Activated CD4-positive, alpha-beta T cell treated with anti-CD3 and anti-CD28 coated beads, Interleukin-2, amount 10 ng/mL, durations not matched to agents 7 days and 5 days (primary cell): ENCODE measurements around the gene APAF1. TPM values are rescaled to one million over a fixed set of nuclear protein-coding genes. Genes with fewer than 3 reads are reported as not detected.
"Not testable (repeated sequence)": the region's sequence is repeated elsewhere in the genome, so short reads cannot be mapped to it uniquely, and the experiment has no call there.

Experiments
- CTCF ChIA-PET: fragments of 350-600 bp; sonication (Branson Sonifier 250); formaldehyde crosslinking; loops from one replicate; lab custom pipeline; 2021; ENCODE audit warnings: antibody characterized with exemption; lab: Charles Lee
- POLR2A ChIA-PET: fragments of 350-600 bp; sonication (Branson Sonifier 250); formaldehyde crosslinking; loops from one replicate; lab custom pipeline; 2021; ENCODE audit warnings: antibody characterized with exemption; lab: Charles Lee
- DNase-seq: peaks from one replicate; pipeline ENCODE4 v3.0.0-alpha.2; 2020
- H3K27ac Mint-ChIP-seq: one replicate; pipeline ENCODE4 v1.8.0; 2021; ENCODE audit warnings: mild to moderate bottlenecking, moderate library complexity, mixed read lengths
- H3K27me3 Mint-ChIP-seq: one replicate; pipeline ENCODE4 v1.8.0; 2021; ENCODE audit warnings: mixed read lengths
- H3K36me3 Mint-ChIP-seq: one replicate; pipeline ENCODE4 v1.8.0; 2021; ENCODE audit warnings: low read depth, mixed read lengths
- H3K4me1 Mint-ChIP-seq: one replicate; pipeline ENCODE4 v1.8.0; 2021; ENCODE audit warnings: mixed read lengths
- H3K4me3 Mint-ChIP-seq: one replicate; pipeline ENCODE4 v1.8.0; 2021; ENCODE audit warnings: mild to moderate bottlenecking, moderate library complexity, mixed read lengths
- H3K9me3 Mint-ChIP-seq: one replicate; pipeline ENCODE4 v1.8.0; 2021; ENCODE audit warnings: mixed read lengths
- total RNA-seq, 2 experiments: library from RNA; stranded (reverse); gene quantifications; one replicate each; pipeline ENCODE4 v1.2.3, GENCODE V29; 2021

The APAF1 gene, protein sequence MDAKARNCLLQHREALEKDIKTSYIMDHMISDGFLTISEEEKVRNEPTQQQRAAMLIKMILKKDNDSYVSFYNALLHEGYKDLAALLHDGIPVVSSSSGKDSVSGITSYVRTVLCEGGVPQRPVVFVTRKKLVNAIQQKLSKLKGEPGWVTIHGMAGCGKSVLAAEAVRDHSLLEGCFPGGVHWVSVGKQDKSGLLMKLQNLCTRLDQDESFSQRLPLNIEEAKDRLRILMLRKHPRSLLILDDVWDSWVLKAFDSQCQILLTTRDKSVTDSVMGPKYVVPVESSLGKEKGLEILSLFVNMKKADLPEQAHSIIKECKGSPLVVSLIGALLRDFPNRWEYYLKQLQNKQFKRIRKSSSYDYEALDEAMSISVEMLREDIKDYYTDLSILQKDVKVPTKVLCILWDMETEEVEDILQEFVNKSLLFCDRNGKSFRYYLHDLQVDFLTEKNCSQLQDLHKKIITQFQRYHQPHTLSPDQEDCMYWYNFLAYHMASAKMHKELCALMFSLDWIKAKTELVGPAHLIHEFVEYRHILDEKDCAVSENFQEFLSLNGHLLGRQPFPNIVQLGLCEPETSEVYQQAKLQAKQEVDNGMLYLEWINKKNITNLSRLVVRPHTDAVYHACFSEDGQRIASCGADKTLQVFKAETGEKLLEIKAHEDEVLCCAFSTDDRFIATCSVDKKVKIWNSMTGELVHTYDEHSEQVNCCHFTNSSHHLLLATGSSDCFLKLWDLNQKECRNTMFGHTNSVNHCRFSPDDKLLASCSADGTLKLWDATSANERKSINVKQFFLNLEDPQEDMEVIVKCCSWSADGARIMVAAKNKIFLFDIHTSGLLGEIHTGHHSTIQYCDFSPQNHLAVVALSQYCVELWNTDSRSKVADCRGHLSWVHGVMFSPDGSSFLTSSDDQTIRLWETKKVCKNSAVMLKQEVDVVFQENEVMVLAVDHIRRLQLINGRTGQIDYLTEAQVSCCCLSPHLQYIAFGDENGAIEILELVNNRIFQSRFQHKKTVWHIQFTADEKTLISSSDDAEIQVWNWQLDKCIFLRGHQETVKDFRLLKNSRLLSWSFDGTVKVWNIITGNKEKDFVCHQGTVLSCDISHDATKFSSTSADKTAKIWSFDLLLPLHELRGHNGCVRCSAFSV (N-terminal part only)
- 10 to 100 TPM; 28.3 to 31.5 TPM for total RNA-seq

DNA sequence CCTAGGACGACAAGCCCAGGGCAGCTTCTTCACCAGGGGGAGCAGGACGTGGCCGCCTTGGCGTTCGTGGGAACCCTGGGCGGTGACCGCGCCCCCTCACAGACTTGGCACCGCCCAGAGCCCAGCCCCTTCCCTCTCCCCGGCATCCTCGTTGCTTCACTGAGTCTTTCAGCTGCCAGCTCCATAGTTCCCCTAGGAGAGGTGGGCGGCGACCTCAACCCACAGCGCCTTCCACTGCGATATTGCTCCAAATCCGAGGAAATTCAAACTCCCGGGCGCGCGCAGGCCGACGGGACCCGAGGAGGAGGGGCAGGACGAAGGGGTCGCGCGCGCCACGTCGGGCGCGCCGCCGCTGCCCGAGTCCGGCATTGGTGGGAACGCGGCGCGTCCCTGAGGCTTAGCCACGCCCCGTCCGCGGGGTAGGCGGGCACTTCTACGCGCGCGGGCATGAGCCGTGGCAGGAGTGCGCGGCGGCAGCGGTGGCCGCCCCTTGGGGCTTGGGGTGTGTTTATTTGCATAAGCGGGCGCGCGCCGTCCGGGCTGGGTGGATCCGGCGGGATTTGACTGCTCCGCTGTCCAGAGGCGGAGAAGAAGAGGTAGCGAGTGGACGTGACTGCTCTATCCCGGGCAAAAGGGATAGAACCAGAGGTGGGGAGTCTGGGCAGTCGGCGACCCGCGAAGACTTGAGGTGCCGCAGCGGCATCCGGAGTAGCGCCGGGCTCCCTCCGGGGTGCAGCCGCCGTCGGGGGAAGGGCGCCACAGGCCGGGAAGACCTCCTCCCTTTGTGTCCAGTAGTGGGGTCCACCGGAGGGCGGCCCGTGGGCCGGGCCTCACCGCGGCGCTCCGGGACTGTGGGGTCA lies at the start of gene APAF1, which contains the start of gene IKBIP:
Gene APAF1 (plus strand): TSS at position 579 of the 860 bp plus-strand sequence. CDS start 3,070 bp downstream, outside the sequence.
Gene IKBIP (minus strand): TSS at position 77 of the 860 bp plus-strand sequence. CDS start 87 bp downstream, outside the sequence.
- H3K36me3 Mint-ChIP-seq = peaks cover 18% of the 10 kb centered on the region
- no peaks in the 10 kb centered on the region for H3K27me3 Mint-ChIP-seq
- peak within 1 kb of the TSS; percentile 98 for H3K4me3 Mint-ChIP-seq
- H3K9me3 Mint-ChIP-seq = no peaks in the 10 kb centered on the region
- peak within 1 kb of the TSS; percentile 95 for H3K27ac Mint-ChIP-seq
- CTCF ChIA-PET = interaction anchor here (0.7 to 1.5 kb wide), 6 partner anchors 7 to 51 kb away, joined by 3 to 5 read pairs (median 4); partner anchors contain the start of gene SLC25A3
- POLR2A ChIA-PET = interaction anchor here (0.5 kb wide), 1 partner anchor 129 kb away, joined by 3 read pairs; no protein-coding TSS in a partner anchor
- H3K4me1 Mint-ChIP-seq = peaks cover 40% of the 10 kb centered on the region
- DNase-seq = peak; percentile 97

DNA sequence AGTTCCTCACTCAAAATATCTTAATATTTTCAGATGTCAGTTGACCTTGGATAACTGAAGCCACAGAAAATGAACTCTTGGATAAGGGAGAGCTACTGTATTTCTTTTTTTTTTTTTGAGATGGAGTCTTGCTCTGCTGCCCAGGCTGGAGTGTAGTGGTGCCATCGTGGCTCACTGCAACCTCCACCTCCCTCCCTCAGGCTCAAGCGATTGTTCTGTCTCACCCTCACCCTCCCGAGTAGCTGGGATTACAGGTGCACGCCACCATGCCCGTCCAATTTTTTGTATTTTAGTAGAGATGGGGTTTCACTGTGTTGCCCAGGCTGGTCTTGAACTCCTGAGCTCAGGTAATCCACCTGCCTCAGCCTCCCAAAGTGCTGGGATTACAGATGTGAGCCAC lies 47.8 kb upstream of the APAF1 start:
- POLR2A ChIA-PET, DNase-seq, H3K9me3 Mint-ChIP-seq, H3K27me3 Mint-ChIP-seq, H3K4me3 Mint-ChIP-seq, H3K27ac Mint-ChIP-seq: not testable (repeated sequence)
- peaks cover 33% of the 10 kb centered on the region for H3K4me1 Mint-ChIP-seq
- peaks cover 62% of the 10 kb centered on the region for H3K36me3 Mint-ChIP-seq
- CTCF ChIA-PET = interaction anchor here (0.7 to 1.5 kb wide), 4 partner anchors 9 to 41 kb away, joined by 3 to 4 read pairs (median 4); no protein-coding TSS in a partner anchor

DNA sequence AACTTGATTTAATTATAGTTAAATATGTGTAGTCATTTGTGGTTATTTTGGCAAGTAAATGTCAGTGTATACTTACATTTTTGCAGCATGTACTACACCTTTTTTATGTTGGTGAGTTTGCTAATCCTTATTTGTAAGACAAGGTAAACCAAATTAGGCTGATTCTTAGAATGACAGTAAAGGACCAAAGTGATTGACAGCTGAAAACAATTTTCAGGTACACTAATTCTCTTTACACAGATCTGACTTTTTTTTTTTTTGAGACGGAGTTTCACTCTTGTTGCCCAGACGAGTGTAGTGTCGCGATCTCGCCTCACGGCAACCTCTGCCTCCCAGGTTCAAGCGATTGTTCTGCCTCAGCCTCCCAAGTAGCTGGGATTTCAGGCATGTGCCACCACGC lies 43.2 kb upstream of the APAF1 start:
- Mint-ChIP-seq H3K9me3 (no peaks in the 10 kb centered on the region), H3K27me3 (no peaks in the 10 kb centered on the region), H3K27ac (no peak overlapping the region), H3K4me1 (peaks cover 16% of the 10 kb centered on the region), H3K36me3 (peaks cover 48% of the 10 kb centered on the region), H3K4me3 (no peak overlapping the region)
- no peak for DNase-seq
- ChIA-PET CTCF (interaction anchor here (0.6 to 1.4 kb wide), 4 partner anchors 11 to 49 kb away, joined by 3 to 7 read pairs (median 4); no protein-coding TSS in a partner anchor), POLR2A (interaction anchor here (0.5 kb wide), 1 partner anchor 38 kb away, joined by 3 read pairs; no protein-coding TSS in a partner anchor)

DNA sequence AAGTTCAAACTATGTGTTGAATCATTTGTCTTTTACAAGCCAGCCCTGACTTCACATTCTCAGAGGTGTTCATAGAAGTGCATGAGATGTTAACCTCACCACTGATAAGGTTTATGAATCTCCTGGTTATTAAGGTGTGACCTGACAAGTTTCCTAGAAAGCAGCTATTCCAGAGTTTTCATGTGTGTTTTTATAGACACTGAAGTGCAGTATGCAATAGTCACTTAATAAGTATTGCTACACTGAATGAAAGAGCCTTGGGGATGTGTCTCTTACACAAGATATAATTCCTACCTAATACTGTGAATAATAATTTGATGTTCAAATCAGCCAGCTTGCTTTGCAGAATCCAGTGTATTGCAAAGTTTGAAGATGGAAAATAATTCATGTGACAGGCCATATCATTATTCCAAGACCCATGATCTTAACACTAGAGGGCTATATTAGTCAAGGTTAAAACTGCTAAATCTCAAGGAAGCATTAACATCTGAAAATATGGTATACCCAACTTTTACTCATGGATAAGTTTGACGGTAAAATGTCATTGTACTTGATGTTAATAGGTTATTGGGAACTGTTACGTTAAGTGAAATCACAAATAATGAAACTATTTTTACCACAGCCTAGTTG lies 38.6 kb upstream of the APAF1 start:
- CTCF ChIA-PET = interaction anchor here (1.1 kb wide), 2 partner anchors 10 to 26 kb away, joined by 3 read pairs; no protein-coding TSS in a partner anchor
- H3K27me3 Mint-ChIP-seq = no peaks in the 10 kb centered on the region
- POLR2A ChIA-PET = no interaction called here
- H3K9me3 Mint-ChIP-seq = no peaks in the 10 kb centered on the region
- no peak overlapping the region for H3K27ac Mint-ChIP-seq
- H3K4me3 Mint-ChIP-seq = no peak overlapping the region
- DNase-seq = no peak
- H3K4me1 Mint-ChIP-seq = peaks cover 12% of the 10 kb centered on the region
- peaks cover 16% of the 10 kb centered on the region for H3K36me3 Mint-ChIP-seq

DNA sequence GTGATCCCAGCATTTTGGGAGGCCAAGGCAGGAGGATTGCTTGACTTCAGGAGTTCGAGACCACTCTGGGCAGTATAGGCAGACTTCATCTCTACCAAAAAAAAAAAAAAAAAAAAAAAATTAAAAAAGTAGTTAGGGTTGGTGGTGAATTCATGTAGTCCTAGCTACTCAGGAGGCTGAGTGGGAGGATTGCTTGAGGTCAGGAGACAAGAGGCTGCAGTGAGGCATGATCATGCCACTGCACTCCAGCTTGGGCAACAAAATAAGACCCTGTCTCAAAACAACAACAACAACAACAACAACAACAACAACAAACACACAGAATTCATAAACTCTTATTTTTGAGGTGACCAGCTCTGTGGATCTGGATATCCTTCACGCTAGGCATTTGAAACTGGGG lies 34.5 kb upstream of the APAF1 start:
- DNase-seq = no peak
- Mint-ChIP-seq H3K36me3 (peaks cover 7% of the 10 kb centered on the region), H3K9me3 (no peaks in the 10 kb centered on the region), H3K27me3 (no peaks in the 10 kb centered on the region), H3K27ac (no peak overlapping the region), H3K4me3 (no peak overlapping the region), H3K4me1 (peaks cover 14% of the 10 kb centered on the region)
- CTCF ChIA-PET = interaction anchor here (0.7 to 2.0 kb wide), 4 partner anchors 9 to 81 kb away, joined by 3 to 8 read pairs (median 4); partner anchors contain the start of gene SLC25A3
- POLR2A ChIA-PET = no interaction called here

DNA sequence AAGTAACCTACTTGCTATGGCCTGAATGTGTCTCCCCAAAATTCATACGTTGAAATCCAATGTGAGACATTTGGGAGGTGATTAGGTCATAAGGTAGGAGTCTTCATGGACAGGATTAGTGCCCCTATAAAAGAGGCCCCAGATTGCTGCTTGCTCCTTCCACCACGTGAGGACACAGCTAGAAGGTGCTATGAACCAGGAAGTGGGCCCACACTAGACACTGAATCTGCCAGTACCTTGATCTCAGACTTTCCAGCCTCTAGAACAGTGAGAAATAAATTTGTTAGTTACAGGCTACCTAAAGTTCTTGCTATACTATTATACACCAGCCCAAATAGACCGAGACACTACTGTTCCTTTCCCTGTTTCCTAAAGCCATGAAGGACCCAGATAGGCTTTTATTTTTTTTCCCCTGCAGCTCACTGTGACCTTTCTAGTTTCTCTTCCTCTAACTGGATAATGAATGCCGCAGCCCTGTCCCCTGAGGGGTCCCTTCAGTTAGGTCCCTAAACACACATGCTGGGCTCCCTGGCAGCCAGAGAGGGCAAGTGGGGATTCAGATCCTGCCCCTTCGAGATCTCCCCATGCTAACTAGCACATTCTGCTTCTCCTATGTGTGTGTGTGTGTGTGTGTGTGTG lies 32.3 kb upstream of the APAF1 start:
- peak overlapping the region; percentile 81 for H3K27ac Mint-ChIP-seq
- no peaks in the 10 kb centered on the region for H3K9me3 Mint-ChIP-seq
- DNase-seq = no peak
- CTCF ChIA-PET = interaction anchor here (0.6 to 1.1 kb wide), 3 partner anchors 11 to 197 kb away, joined by 4 to 7 read pairs (median 4); no protein-coding TSS in a partner anchor
- H3K4me3 Mint-ChIP-seq = no peak overlapping the region
- H3K27me3 Mint-ChIP-seq = no peaks in the 10 kb centered on the region
- POLR2A ChIA-PET = no interaction called here
- peaks cover 8% of the 10 kb centered on the region for H3K36me3 Mint-ChIP-seq
- H3K4me1 Mint-ChIP-seq = peaks cover 4% of the 10 kb centered on the region

DNA sequence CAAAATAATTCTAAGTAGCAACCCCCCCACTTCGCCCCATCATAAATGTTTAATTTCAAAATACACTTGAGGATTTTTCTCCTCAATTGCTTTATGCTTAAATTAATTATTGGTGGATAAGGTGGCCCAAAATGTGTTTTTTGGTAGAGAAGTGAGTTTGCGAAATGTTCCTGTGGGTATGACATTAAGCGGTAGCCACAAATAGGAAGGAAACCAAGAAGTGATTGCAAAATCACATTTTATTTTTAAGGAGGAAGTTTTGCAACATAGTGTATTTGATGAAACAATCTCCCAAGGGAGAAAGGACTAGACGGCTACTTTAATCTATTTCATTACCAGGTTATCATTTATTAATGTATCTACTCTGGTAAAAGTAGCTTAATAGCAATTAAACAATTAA lies 26.1 kb upstream of the APAF1 start:
- no peak for DNase-seq
- no peaks in the 10 kb centered on the region for H3K9me3 Mint-ChIP-seq
- H3K27me3 Mint-ChIP-seq = no peaks in the 10 kb centered on the region
- CTCF ChIA-PET = interaction anchor here (0.8 to 1.1 kb wide), 3 partner anchors 9 to 16 kb away, joined by 3 to 5 read pairs (median 4); no protein-coding TSS in a partner anchor
- H3K36me3 Mint-ChIP-seq = peaks cover 4% of the 10 kb centered on the region
- H3K27ac Mint-ChIP-seq = no peak overlapping the region
- peaks cover 10% of the 10 kb centered on the region for H3K4me1 Mint-ChIP-seq
- POLR2A ChIA-PET = no interaction called here
- H3K4me3 Mint-ChIP-seq = no peak overlapping the region

DNA sequence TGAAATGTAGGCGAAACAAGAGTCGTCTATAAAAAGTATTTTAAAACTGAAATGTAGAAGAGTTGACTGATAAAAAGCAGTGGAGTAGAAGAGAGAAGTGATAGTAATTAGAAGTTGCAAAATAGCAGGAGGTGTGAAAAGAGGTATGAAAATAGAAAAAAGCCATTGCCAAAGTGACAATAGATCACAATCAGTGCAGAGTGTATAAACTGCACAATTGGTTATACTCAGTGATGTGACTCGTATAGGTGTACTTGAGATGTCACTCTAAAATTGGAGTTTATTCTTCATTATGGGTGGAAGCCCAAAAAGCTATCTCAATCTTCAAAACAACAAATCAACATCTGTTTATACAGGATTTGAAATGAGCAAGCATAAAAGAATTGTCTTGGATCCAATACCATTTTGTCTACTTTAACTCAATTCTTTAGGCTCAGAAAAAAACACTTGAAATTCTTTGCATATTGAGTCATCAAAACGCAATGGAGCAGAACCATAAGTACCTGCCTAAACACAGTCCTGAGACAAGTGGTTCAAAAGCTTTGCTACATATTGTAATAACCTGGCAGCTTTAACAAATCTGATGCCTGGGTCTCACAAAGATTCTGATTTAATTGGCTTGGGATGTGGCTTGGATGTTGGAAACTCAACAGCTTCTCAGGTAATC lies 9.3 kb upstream of the APAF1 start:
- ChIA-PET CTCF (interaction anchor here (0.6 kb wide), 2 partner anchors 32 to 84 kb away, joined by 3 to 4 read pairs; no protein-coding TSS in a partner anchor), POLR2A (no interaction called here)
- Mint-ChIP-seq H3K27me3 (no peaks in the 10 kb centered on the region), H3K4me3 (no peak overlapping the region), H3K4me1 (peaks cover 11% of the 10 kb centered on the region), H3K27ac (no peak overlapping the region), H3K36me3 (peaks cover 29% of the 10 kb centered on the region), H3K9me3 (no peaks in the 10 kb centered on the region)
- DNase-seq = no peak

DNA sequence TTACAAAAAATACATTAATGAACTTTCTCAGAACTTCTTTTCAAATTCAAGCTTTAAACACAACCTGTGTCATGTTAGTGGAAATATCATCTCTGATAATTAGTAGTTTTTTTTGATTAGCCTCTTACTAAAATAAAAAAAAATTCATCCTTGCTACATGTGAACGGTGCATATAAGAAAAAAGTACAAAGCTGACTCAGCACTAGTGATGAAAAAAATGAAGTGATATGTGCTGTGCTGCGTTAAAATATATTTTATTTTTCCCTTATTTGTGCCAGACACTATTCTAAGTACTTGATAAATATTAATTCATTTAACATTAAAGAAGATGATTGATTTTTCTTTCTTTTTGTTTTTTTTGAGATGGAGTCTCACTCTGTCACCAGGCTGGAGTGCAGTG lies 8.0 kb upstream of the APAF1 start:
- H3K27ac Mint-ChIP-seq = no peak overlapping the region
- H3K4me3 Mint-ChIP-seq = no peak overlapping the region
- ChIA-PET POLR2A (no interaction called here), CTCF (interaction anchor here (1.2 kb wide), 1 partner anchor 10 kb away, joined by 3 read pairs; no protein-coding TSS in a partner anchor)
- peaks cover 32% of the 10 kb centered on the region for H3K36me3 Mint-ChIP-seq
- H3K27me3 Mint-ChIP-seq = no peaks in the 10 kb centered on the region
- H3K9me3 Mint-ChIP-seq = no peaks in the 10 kb centered on the region
- peaks cover 20% of the 10 kb centered on the region for H3K4me1 Mint-ChIP-seq
- DNase-seq = no peak

DNA sequence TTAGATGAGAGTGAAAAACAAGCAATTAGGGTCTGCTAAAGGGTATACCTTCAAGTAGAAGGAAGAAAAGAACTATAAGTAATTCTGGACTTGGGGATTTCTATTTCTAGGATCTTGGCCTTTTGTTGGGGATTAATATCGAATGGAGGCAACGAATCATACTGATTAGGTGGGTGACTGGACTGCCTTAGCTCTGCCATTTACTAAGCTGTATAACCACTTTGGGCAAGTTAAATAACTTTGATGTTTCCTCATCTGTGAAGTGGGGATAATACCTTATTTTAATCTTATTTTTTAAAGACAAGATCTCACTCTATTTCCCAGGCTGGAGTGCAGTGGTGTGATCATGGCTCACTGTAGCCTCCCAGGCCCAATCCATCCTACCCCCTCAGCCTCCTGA lies 7.1 kb upstream of the APAF1 start:
- Mint-ChIP-seq H3K4me1 (peaks cover 25% of the 10 kb centered on the region), H3K4me3 (no peak overlapping the region), H3K36me3 (peaks cover 28% of the 10 kb centered on the region), H3K27me3 (no peaks in the 10 kb centered on the region), H3K27ac (no peak overlapping the region), H3K9me3 (no peaks in the 10 kb centered on the region)
- DNase-seq = no peak
- ChIA-PET CTCF (interaction anchor here (1.2 to 2.2 kb wide), 3 partner anchors 9 to 41 kb away, joined by 3 to 6 read pairs (median 4); no protein-coding TSS in a partner anchor), POLR2A (no interaction called here)
